ENCODE results near the gene BAZ2B. TPM values are rescaled to one million over a fixed set of nuclear protein-coding genes. Genes with fewer than 3 reads are reported as not detected.

BAZ2B gene
- total RNA-seq, 1 donor from 2014 or later = 45.0 TPM

DNA sequence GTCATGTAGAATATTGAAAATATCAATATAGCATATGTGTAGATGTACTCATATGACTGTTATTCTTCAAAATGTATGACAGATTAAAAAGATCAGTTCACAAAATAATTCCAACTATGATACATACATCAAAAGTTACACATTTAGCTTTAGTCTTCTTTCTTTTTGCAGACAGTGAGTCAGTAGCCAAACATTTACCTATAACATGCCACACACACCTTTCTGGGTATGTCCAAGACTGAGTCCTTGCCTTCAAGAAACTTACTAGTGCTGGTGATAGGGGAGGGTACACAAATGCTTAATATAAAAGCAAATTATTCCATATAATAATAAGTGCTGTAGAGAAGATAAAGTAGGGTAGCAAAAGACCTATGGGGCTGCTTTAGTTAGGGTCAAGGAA lies 176.9 kb downstream of the BAZ2B start:
- DNase-seq (ENCODE audit: low read depth) = no peak

DNA sequence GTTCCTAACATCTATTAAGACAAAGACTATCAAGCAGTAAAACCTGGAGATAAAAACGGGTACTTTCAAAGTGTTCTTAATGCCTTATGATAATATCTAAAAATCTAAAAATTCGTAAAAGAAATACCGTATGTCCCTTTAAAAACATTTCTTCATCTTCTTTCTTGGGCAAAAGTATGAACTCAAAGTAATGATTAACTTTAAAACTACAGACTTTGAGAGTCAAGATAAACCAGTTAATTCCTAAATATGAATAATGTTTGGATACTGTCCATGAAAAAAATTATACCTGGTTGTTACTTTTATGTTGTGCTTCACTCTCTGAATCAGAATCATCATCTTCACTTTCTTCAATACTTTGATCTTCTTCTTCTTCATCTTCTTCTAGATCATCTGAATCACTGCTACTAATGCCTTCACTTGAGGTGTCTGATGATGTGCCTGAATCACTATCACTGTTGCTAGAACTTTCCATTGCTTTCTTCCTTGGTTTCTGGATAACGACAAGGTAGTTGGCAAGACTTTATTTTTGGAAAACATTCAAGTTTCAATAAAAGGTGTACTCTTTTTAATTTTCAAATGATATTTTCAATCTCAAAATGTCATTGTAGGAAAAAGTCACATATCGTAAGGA lies 177.5 kb downstream of the BAZ2B start:
- Histone ChIP-seq H3K36me3 (ENCODE audit: control insufficient read depth, insufficient read depth, low read length) (no peaks in the 10 kb centered on the region), H3K4me3 (ENCODE audit: low read depth, low read length) (no peak overlapping the region), H3K27me3 (ENCODE audit: control insufficient read depth, insufficient read depth, low read length) (no peaks in the 10 kb centered on the region)
- DNase-seq (ENCODE audit: low read depth) = no peak
- TF ChIP-seq, protein P1, sequence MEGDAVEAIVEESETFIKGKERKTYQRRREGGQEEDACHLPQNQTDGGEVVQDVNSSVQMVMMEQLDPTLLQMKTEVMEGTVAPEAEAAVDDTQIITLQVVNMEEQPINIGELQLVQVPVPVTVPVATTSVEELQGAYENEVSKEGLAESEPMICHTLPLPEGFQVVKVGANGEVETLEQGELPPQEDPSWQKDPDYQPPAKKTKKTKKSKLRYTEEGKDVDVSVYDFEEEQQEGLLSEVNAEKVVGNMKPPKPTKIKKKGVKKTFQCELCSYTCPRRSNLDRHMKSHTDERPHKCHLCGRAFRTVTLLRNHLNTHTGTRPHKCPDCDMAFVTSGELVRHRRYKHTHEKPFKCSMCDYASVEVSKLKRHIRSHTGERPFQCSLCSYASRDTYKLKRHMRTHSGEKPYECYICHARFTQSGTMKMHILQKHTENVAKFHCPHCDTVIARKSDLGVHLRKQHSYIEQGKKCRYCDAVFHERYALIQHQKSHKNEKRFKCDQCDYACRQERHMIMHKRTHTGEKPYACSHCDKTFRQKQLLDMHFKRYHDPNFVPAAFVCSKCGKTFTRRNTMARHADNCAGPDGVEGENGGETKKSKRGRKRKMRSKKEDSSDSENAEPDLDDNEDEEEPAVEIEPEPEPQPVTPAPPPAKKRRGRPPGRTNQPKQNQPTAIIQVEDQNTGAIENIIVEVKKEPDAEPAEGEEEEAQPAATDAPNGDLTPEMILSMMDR (IDR thresholded peaks at IDR 0.05; ENCODE audit: insufficient read depth, low read length, poor library complexity, severe bottlenecking) = no peak

More for the DNA sequence above, 176.9 kb downstream of the BAZ2B start:
- Histone ChIP-seq H3K4me3 (ENCODE audit: low read depth, low read length) (no peak overlapping the region), H3K27me3 (ENCODE audit: control insufficient read depth, insufficient read depth, low read length) (no peaks in the 10 kb centered on the region), H3K36me3 (ENCODE audit: control insufficient read depth, insufficient read depth, low read length) (no peaks in the 10 kb centered on the region)
- TF ChIP-seq, protein P1 (IDR thresholded peaks at IDR 0.05; ENCODE audit: insufficient read depth, low read length, poor library complexity, severe bottlenecking) = no peak

DNA sequence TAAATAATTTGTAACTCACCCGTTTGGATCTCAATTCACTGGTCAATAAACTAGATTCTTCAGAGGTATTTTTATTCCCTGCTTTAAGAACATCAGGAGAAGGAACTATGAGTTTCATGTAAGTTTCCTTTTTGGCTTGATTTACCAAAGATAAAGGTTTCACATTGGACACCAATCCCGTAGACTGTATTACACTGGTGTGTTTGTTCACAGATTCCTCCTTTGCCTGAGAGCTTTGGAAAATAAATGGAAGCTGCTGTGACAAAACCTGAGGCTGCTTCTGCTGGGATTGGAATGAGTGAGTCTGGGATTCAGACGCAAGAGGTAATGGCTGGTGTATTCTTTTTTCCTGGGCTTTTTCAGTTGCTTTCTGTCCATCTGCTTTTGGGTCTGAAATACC lies 178.1 kb downstream of the BAZ2B start:
- H3K27me3 ChIP-seq (ENCODE audit: control insufficient read depth, insufficient read depth, low read length) = no peaks in the 10 kb centered on the region
- H3K4me3 ChIP-seq (ENCODE audit: low read depth, low read length) = no peak overlapping the region
- no peaks in the 10 kb centered on the region for H3K36me3 ChIP-seq (ENCODE audit: control insufficient read depth, insufficient read depth, low read length)
- TF ChIP-seq, protein P1 (IDR thresholded peaks at IDR 0.05; ENCODE audit: insufficient read depth, low read length, poor library complexity, severe bottlenecking) = no peak
- no peak for DNase-seq (ENCODE audit: low read depth)

DNA sequence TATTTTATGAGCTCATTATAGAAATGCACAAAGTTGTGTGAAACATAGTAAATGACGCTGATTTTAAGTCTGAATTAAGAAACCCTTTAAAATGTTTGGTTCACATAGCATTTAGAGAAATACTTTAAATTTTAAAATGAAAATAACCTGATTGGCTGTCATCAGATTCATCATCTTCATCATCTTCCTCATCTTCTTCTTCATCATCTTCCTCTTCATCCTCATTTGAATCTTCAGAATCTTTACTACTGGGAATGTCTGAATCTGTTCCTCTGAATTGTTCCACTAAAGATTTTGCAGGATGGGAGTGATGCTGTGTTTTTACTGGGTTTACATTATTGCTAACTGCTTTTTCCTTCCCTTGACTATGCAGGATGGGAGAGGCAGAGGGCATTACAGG lies 183.7 kb downstream of the BAZ2B start:
- no peak for DNase-seq (ENCODE audit: low read depth)
- no peak overlapping the region for H3K4me3 ChIP-seq (ENCODE audit: low read depth, low read length)
- no peaks in the 10 kb centered on the region for H3K27me3 ChIP-seq (ENCODE audit: control insufficient read depth, insufficient read depth, low read length)
- no peaks in the 10 kb centered on the region for H3K36me3 ChIP-seq (ENCODE audit: control insufficient read depth, insufficient read depth, low read length)
- TF ChIP-seq, protein P1 (IDR thresholded peaks at IDR 0.05; ENCODE audit: insufficient read depth, low read length, poor library complexity, severe bottlenecking) = no peak

DNA sequence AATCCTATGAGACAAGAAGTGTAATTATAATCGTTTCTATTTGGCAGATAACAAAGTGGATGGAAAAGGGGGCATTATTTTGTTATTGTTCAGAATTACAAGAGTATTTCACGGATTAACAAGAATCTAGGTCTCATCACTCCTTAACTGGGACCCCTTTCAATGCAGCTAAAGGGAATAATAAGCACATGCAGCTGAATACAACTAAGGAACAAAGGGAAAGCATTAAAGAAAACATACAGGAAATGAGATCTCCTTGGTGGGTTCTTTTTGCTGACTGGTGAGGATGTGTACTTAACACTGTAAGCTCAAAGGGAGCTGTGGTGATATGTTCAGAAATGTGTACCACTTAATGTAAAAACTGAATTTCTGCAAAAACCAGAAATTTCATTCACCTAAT lies 189.3 kb downstream of the BAZ2B start:
- no peaks in the 10 kb centered on the region for H3K27me3 ChIP-seq (ENCODE audit: control insufficient read depth, insufficient read depth, low read length)
- no peak for DNase-seq (ENCODE audit: low read depth)
- peaks cover 2% of the 10 kb centered on the region for H3K36me3 ChIP-seq (ENCODE audit: control insufficient read depth, insufficient read depth, low read length)
- TF ChIP-seq, protein P1 (IDR thresholded peaks at IDR 0.05; ENCODE audit: insufficient read depth, low read length, poor library complexity, severe bottlenecking) = no peak
- no peak overlapping the region for H3K4me3 ChIP-seq (ENCODE audit: low read depth, low read length)

DNA sequence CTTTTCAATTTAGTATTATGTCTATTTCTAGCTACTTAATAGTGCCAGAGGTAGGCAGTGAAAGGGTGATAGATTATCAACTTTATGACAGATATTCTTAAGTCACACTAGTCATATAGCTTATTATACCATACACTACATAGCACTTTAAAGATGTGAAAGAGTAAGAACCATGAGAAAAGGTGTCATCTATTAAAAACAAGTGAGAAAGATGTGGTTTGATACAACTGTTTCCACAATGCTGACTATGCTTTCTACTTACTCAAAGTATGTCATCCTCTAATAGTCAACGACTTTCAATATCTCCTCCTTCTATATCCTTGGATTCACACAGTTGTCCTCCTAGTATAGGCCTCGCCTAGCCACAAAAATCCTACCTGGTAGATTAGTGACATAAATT lies 196.9 kb downstream of the BAZ2B start:
- TF ChIP-seq, protein P1 (IDR thresholded peaks at IDR 0.05; ENCODE audit: insufficient read depth, low read length, poor library complexity, severe bottlenecking) = no peak
- Histone ChIP-seq H3K27me3 (ENCODE audit: control insufficient read depth, insufficient read depth, low read length) (no peaks in the 10 kb centered on the region), H3K4me3 (ENCODE audit: low read depth, low read length) (no peak overlapping the region), H3K36me3 (ENCODE audit: control insufficient read depth, insufficient read depth, low read length) (peaks cover 2% of the 10 kb centered on the region)
- DNase-seq (ENCODE audit: low read depth) = no peak

All from kidney epithelial cell (primary cell).